ENCODE measurements around the gene SLC44A4. TPM values are rescaled to one million over a fixed set of nuclear protein-coding genes. Genes with fewer than 3 reads are reported as not detected.
"Not testable (repeated sequence)": the region's sequence is repeated elsewhere in the genome, so short reads cannot be mapped to it uniquely, and the experiment has no call there.

Gene SLC44A4
- total RNA-seq, 2 donors from 2014 or later, result 546 to 779 TPM

DNA sequence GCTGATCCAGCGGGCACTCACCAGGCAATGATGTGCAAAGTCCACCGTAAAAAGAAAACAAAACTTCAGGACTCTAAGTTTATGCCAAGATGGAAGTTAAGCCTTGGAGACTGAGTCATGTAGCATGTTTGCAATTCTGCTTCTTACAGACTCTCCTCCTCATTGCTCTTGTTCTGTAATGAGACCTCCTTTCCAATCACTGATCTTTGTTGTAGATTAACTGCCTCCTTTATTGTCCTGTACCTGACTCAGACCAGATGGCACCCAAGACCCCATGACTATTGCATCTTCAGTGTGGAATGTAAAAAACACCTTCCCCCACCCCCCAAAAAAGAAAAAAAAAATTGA lies 27.3 kb downstream of the SLC44A4 start:
- Histone ChIP-seq H3K27ac (no peak overlapping the region), H3K36me3 (no peaks in the 10 kb centered on the region), H3K4me1 (no peaks in the 10 kb centered on the region), H3K27me3 (no peaks in the 10 kb centered on the region), H3K9ac (ENCODE audit: low read depth in 2 of 2, low read length in 2 of 2) (no peak overlapping the region), H3K9me3 (no peaks in the 10 kb centered on the region), H3K4me3 (no peak overlapping the region)
- intact Hi-C loops (cut with DNase I), result no loop called here
- no peak for DNase-seq
- TF ChIP-seq, protein P1, sequence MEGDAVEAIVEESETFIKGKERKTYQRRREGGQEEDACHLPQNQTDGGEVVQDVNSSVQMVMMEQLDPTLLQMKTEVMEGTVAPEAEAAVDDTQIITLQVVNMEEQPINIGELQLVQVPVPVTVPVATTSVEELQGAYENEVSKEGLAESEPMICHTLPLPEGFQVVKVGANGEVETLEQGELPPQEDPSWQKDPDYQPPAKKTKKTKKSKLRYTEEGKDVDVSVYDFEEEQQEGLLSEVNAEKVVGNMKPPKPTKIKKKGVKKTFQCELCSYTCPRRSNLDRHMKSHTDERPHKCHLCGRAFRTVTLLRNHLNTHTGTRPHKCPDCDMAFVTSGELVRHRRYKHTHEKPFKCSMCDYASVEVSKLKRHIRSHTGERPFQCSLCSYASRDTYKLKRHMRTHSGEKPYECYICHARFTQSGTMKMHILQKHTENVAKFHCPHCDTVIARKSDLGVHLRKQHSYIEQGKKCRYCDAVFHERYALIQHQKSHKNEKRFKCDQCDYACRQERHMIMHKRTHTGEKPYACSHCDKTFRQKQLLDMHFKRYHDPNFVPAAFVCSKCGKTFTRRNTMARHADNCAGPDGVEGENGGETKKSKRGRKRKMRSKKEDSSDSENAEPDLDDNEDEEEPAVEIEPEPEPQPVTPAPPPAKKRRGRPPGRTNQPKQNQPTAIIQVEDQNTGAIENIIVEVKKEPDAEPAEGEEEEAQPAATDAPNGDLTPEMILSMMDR (IDR thresholded peaks at IDR 0.05), result no peak

DNA sequence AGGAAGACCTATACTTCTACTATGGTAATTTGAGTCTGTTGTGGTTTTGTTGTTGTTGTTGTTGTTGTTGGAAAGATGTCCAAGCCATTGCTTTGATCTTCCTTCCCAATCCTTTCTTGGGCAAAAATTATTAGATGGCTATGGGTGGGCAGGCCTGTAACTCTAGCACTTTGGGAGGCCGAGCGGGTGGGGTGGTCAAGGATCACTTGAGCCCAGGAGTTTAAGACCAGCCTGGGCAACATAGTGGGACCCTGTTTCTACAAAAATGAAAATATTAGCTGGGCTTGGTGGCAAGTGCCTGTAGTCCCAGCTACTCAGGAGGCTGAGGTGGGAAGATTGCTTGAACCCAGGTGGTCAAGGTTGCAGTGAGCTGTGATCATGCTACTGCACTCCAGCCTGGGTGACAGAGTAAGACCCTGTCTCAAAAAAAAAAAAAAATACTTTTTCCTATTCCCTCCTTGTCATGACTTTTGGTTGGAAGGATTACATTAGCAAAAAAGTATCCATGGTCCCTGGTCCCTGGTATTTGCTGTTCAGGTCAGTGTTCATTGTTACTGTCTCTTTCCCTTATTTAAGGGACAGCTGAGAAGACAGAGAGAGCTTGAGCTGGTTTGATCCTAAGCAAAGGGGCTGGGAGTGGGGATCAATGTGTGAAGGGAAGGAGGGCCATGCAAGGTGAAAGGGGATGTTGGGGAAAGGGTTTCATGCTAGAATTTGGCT lies 27.9 kb downstream of the SLC44A4 start:
- Histone ChIP-seq H3K4me1 (no peaks in the 10 kb centered on the region), H3K36me3 (no peaks in the 10 kb centered on the region), H3K4me3 (no peak overlapping the region), H3K27me3 (no peaks in the 10 kb centered on the region), H3K9me3 (no peaks in the 10 kb centered on the region), H3K9ac (ENCODE audit: low read depth in 2 of 2, low read length in 2 of 2) (no peak overlapping the region), H3K27ac (no peak overlapping the region)
- TF ChIP-seq, protein P1 (IDR thresholded peaks at IDR 0.05), result no peak
- no peak for DNase-seq
- intact Hi-C loops (cut with DNase I), result no loop called here

DNA sequence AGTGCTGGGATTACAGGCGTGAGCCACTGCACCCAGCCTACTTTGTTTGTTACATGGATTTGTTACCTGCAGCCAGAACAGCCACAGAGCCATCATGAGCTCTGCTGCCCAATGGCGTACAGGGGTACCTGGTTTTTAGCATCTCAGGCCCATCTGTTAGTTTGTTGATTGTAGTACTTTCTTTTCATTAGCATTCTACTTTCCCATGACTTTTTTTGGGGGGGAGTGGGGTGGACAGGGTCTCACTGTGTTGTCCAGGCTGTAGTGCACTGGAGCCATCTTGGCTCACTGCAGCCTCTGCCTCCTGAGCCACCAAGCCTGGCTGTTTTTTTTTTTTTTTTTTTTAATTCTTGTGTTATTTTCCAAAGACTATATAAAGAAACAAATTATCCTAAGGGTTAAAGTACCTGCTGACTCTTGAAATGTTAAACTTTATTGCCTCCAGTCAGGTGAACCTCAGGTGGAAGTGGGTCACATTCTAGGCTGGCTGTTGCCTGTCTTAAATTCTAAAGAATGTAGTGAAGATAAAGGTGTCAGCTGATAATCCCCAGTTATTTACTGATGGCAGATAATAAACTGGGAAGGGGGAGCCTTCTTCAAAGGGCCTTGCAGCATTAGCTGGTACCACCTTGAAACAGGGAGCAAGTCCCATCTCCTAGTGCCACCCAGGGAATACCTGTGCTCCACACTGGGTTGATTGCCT lies 31.4 kb downstream of the SLC44A4 start:
- H3K9ac ChIP-seq (ENCODE audit: low read depth in 2 of 2, low read length in 2 of 2), result no peak overlapping the region
- TF ChIP-seq, protein P1 (IDR thresholded peaks at IDR 0.05), result no peak
- intact Hi-C loops (cut with DNase I), result no loop called here
- no peaks in the 10 kb centered on the region for H3K36me3 ChIP-seq
- no peak for DNase-seq
- no peaks in the 10 kb centered on the region for H3K27me3 ChIP-seq
- H3K9me3 ChIP-seq, result no peaks in the 10 kb centered on the region
- no peaks in the 10 kb centered on the region for H3K4me1 ChIP-seq
- no peak overlapping the region for H3K4me3 ChIP-seq
- H3K27ac ChIP-seq, result no peak overlapping the region

DNA sequence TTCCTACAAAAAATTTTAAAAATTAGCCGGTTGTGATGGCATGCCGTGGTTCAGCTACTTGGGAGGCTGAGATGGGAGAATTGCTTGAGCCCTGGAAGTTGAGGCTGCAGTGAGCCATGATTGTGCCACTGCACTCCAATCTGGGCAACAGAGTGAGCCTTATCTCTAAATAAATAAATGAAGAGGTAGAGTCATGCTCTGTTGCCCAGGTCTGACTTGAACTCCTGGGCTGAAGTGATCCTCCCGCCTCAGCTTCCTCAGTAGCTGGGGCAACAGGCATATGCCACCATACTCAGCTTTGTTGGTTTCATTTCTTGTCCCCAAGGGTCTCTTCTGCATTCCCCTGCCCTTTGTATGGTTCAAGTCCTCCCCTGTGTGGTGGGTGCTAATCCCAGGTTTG lies 34.3 kb downstream of the SLC44A4 start:
- no peak for DNase-seq
- Histone ChIP-seq H3K9me3 (no peaks in the 10 kb centered on the region), H3K36me3 (no peaks in the 10 kb centered on the region), H3K4me1 (no peaks in the 10 kb centered on the region), H3K27ac (no peak overlapping the region), H3K4me3 (no peak overlapping the region), H3K9ac (ENCODE audit: low read depth in 2 of 2, low read length in 2 of 2) (no peak overlapping the region), H3K27me3 (no peaks in the 10 kb centered on the region)
- TF ChIP-seq, protein P1 (IDR thresholded peaks at IDR 0.05), result no peak
- intact Hi-C loops (cut with DNase I), result no loop called here

DNA sequence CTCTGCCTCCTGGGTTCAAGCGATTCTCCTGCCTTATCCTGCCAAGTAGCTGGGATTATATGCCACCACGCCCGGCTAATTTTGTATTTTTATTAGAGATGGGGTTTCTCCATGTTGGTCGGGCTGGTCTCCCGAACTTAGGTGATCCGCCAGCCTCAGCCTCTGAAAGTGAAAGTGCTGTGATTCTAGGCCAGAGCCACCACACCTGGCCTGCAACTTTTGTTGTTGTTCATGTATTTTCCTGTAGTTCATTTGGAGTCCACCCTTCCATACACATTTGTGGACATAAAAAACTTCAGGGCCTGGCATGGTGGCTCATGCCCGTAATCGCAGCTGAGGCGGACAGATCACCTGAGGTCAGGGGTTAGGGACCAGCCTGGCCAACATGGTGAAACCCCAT lies 36.7 kb downstream of the SLC44A4 start:
- Histone ChIP-seq H3K4me3 (no peak overlapping the region), H3K27ac (no peak overlapping the region), H3K4me1 (peaks cover 9% of the 10 kb centered on the region), H3K36me3 (peaks cover 10% of the 10 kb centered on the region), H3K9ac (ENCODE audit: low read depth in 2 of 2, low read length in 2 of 2) (no peak overlapping the region), H3K27me3 (no peaks in the 10 kb centered on the region), H3K9me3 (no peaks in the 10 kb centered on the region)
- TF ChIP-seq, protein P1 (IDR thresholded peaks at IDR 0.05), result no peak
- intact Hi-C loops (cut with DNase I), result no loop called here
- DNase-seq, result no peak

DNA sequence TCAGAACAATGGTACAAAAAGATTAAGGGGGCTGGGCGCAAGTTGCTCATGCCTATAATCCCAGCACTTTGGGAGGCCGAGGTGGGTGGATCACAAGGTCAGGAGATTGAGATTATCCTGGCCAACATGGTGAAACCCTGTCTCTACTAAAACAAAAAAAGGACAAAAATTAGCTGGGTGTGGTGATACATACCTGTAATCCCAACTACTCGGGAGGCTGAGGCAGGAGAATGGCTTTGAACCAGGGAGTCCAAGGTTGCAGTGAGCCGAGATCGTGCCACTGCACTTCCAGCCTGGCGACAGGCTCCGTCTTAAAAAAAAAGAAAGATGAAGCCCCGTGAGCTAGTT lies 39.0 kb downstream of the SLC44A4 start:
- not testable (repeated sequence) for H3K27me3 ChIP-seq; H3K27ac ChIP-seq; H3K9me3 ChIP-seq; H3K36me3 ChIP-seq; H3K4me3 ChIP-seq; H3K9ac ChIP-seq (ENCODE audit: low read depth in 2 of 2, low read length in 2 of 2); DNase-seq
- intact Hi-C loops (cut with DNase I), result loop anchor here (5.0 kb wide), 1 partner anchor 43 kb away; no protein-coding TSS in a partner anchor
- peaks cover 18% of the 10 kb centered on the region for H3K4me1 ChIP-seq
